Stimulated activated CD4-positive, alpha-beta T cell treated with anti-CD3 and anti-CD28 coated beads, Interleukin-12 subunit alpha, Interleukin-12 subunit beta, amount 100 ng/mL, for 48 hours (primary cell): ENCODE data around the gene HOXC5.
"Not testable (repeated sequence)": the region's sequence is repeated elsewhere in the genome, so short reads cannot be mapped to it uniquely, and the experiment has no call there.

Experiments used
- DNase-seq, 3 donors: peaks; one replicate each; pipeline ENCODE4 v3.0.0-alpha.2; 2020; ENCODE audit warnings: low read depth in 2 of 3, low spot score in 1 of 3

HOXC5 gene

GRCh38 chr12:54060174-54060974 lies 27.5 kb downstream of the HOXC5 start:
- no peak for DNase-seq

- no peak for DNase-seq
Observed at GRCh38 chr12:54060975-54061778, 28.3 kb downstream of the HOXC5 start.

- DNase-seq = no peak
Observed at GRCh38 chr12:54065677-54066076, 32.8 kb downstream of the HOXC5 start.

- no peak for DNase-seq
Observed at GRCh38 chr12:54066408-54066807, 33.6 kb downstream of the HOXC5 start.

- DNase-seq = no peak
Observed at GRCh38 chr12:54068418-54069070, 35.7 kb downstream of the HOXC5 start.

- no peak for DNase-seq
Observed at GRCh38 chr12:54071942-54072341, 39.1 kb downstream of the HOXC5 start.

- no peak for DNase-seq
Observed at GRCh38 chr12:54074308-54074707, 41.5 kb downstream of the HOXC5 start.

- DNase-seq = no peak
Observed at GRCh38 chr12:54075409-54075808, 42.6 kb downstream of the HOXC5 start.

GRCh38 chr12:54075974-54076373 lies 43.1 kb downstream of the HOXC5 start:
- DNase-seq = no peak

- DNase-seq = not testable (repeated sequence)
Observed at GRCh38 chr12:54077843-54078242, 45.0 kb downstream of the HOXC5 start.

- DNase-seq = not testable (repeated sequence)
Observed at GRCh38 chr12:54079115-54079514, 46.3 kb downstream of the HOXC5 start.

GRCh38 chr12:54080008-54080924 lies 47.4 kb downstream of the HOXC5 start:
- not testable (repeated sequence) for DNase-seq

- not testable (repeated sequence) for DNase-seq
Observed at GRCh38 chr12:54081053-54081514, 48.2 kb downstream of the HOXC5 start.

GRCh38 chr12:54081581-54082396 lies 48.9 kb downstream of the HOXC5 start:
- DNase-seq = peak in 1 of 3 donors; percentile 21

GRCh38 chr12:54082397-54082892 lies 49.6 kb downstream of the HOXC5 start:
- peak in 1 of 3 donors; percentile 9 for DNase-seq
